HG03439 (cell line): ENCODE data around the gene SETD1B.
A peak's percentile ranks its signal among the peaks of the same experiment; 100 is the strongest.

Source experiments
- ATAC-seq: cut with Tn5 transposase; IDR thresholded peaks from one replicate; pipeline ENCODE4 v1.9.1; 2021; ENCODE audit warnings: mild to moderate bottlenecking, moderate library complexity; ENCODE audit not compliant: unreplicated experiment

The SETD1B gene

DNA sequence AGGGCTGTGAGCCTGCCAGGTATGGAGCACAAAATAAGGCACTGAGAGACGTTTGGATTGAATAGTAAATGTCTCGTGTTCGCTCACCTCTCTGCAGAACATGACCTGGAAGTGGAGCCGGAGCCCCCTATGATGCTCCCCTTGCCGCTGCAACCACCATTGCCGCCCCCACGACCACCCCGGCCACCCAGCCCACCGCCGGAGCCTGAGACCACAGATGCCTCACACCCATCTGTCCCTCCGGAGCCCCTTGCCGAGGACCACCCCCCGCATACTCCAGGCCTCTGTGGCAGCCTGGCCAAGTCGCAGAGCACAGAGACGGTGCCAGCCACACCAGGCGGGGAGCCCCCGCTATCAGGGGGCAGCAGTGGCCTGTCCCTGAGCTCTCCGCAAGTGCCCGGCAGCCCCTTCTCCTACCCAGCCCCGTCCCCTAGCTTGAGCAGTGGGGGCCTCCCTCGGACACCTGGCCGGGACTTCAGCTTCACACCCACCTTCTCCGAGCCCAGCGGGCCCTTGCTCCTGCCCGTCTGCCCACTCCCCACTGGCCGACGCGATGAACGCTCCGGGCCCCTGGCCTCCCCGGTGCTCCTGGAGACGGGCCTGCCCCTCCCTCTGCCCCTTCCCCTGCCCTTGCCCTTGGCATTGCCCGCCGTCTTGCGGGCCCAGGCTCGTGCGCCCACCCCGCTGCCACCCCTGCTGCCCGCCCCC lies 18.7 kb downstream of the SETD1B start:
- no peak for ATAC-seq

- ATAC-seq: no peak
These were observed 19.4 kb downstream of the SETD1B start for GRCh38 chr12:121823101-121823726.

GRCh38 chr12:121823727-121824115 lies 19.9 kb downstream of the SETD1B start:
- ATAC-seq: no peak

- ATAC-seq: no peak
These were observed 21.3 kb downstream of the SETD1B start for GRCh38 chr12:121825041-121825523.

- no peak for ATAC-seq
These were observed 22.7 kb downstream of the SETD1B start for GRCh38 chr12:121826318-121827150.

- ATAC-seq: no peak
These were observed 23.7 kb downstream of the SETD1B start for GRCh38 chr12:121827351-121828099.

GRCh38 chr12:121828306-121828705 lies 24.5 kb downstream of the SETD1B start:
- ATAC-seq: no peak

- ATAC-seq: no peak
These were observed 25.0 kb downstream of the SETD1B start for GRCh38 chr12:121828826-121829225.

GRCh38 chr12:121829250-121829918 lies 25.6 kb downstream of the SETD1B start:
- ATAC-seq: no peak

DNA sequence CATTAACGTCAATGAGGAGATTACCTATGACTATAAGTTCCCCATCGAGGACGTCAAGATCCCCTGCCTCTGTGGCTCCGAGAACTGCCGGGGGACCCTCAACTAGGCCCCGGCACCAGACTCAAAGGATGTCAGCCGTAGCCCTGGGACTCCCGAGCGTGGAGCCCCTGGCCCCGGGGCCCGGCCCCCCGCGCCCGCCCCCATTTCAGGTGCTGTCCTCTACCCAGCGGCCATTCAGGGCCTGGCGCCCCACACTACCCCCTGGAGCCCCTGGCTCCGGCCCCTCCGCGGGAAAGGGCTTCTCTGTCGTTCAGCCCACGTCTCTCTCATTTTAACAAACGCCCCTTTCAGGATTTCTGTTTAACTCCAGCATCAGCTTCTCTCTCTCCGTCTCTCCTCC lies 26.3 kb downstream of the SETD1B start:
- ATAC-seq: no peak

DNA sequence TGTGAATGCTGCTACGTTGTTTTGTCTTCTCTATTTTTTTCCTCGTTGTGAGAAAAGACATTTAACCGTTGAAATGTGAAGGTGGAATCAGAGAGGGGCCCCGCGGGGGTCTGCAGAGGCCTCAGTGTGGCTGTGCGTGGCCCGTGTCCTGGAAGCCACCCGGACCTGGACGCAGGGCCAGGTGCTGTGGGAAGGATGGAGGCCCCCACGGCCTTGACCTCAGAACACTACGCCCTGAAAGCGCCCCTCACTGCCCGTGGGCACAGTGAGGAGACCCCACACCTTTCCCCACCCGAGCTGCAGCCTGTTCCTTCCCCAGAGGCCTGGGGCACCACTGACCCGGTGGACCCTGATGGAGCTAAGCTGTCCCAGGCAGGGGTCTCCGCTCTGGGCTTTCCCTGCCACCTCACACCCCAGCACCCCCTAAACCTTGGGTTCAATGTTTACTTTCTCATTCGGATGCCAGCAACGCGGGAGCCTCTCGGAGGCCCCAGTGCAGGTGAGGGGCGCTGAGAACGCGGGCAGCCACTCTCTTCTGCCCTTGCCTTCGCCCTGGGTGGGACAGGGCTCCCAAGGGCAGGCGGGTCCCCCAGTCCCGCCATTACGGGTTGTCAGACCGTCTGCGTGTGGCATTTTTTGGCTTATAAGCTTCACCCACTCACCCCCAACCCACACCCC lies 26.9 kb downstream of the SETD1B start:
- ATAC-seq: no peak

- ATAC-seq: no peak
These were observed 27.9 kb downstream of the SETD1B start for GRCh38 chr12:121831571-121832245.

DNA sequence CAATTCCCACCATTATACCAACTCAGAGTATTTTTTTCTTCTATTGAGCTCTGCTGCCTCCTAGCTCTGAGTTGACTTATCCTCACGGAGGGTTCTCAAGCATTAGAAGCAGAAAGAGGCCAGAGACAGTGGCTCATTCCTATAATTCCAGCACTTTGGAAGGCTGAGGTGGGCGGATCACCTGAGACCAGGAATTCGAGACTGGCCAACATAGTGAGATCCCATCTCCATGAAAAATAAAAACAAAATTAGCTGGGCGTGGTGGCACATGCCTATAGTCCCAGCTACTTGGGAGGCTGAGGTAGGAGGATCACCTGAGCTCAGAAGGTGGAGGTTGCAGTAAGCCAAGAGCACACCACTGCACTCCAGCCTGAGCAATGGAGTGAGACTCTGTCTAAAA lies 33.9 kb downstream of the SETD1B start:
- ATAC-seq: no peak

- ATAC-seq: no peak
These were observed 34.3 kb downstream of the SETD1B start for GRCh38 chr12:121838126-121838525.

- ATAC-seq: peak; percentile 91
These were observed 35.5 kb downstream of the SETD1B start for GRCh38 chr12:121839106-121839992.

DNA sequence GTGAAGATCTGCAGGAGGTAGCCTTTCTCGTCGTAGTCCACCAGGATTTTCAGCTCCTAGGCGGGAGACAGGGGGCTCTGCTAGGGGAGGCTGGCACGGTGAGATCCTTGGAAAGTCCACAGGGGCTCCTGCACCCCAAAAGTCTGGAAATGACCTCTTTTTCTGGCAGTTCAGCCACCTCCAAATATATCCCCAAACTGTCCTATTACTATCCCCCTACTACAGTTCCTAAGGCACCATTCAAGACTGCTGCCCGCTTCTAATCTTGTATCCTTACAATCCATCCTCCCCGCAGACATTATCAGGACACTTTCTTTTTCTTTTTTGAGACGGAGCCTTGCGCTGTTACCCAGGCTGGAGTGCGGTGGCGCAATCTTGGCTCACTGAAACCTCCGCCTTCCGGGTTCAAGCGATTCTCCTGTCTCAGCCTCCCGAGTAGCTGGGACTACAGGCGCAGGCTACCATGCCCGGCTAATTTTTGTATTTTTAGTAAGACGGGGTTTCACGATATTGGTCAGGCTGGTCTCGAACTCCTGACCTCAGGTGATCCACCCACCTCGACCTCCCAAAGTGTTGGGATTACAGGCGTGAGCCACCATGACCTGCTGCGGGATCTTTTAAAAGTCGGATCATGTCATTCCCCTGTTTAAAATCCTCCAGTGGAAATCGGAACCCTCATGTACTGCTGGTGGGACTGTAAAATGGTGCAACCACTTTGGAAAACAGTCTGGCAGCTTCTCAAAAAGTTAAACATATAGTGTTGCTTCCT lies 36.4 kb downstream of the SETD1B start:
- no peak for ATAC-seq

GRCh38 chr12:121843236-121843982 lies 39.6 kb downstream of the SETD1B start:
- ATAC-seq: no peak
